Memory B cell (primary cell): ENCODE measurements around the gene SMOC2.

Source experiments
- ATAC-seq: fragments of 150-1000 bp; cut with Tn5 transposase; 2 replicates; pipeline ENCODE4 v1.10.0; 2021; ENCODE audit warnings: low read depth, mild to moderate bottlenecking, moderate library complexity
- DNase-seq, 2 donors: peaks; one replicate each; pipeline ENCODE4 v3.0.0; 2022; ENCODE audit warnings: low spot score in 2 of 2
- H3K27ac Mint-ChIP-seq: one replicate; pipeline ENCODE4 v1.8.0; 2022; ENCODE audit warnings: mild to moderate bottlenecking, moderate library complexity, mixed read lengths
- H3K27me3 Mint-ChIP-seq: one replicate; pipeline ENCODE4 v1.8.0; 2022; ENCODE audit warnings: mixed read lengths
- H3K36me3 Mint-ChIP-seq: one replicate; pipeline ENCODE4 v1.8.0; 2022; ENCODE audit warnings: mild to moderate bottlenecking, mixed read lengths
- H3K4me1 Mint-ChIP-seq: one replicate; pipeline ENCODE4 v1.8.0; 2022; ENCODE audit warnings: mixed read lengths
- H3K4me3 Mint-ChIP-seq: one replicate; pipeline ENCODE4 v1.8.0; 2022; ENCODE audit warnings: mild to moderate bottlenecking, moderate library complexity, mixed read lengths
- H3K9me3 Mint-ChIP-seq: one replicate; pipeline ENCODE4 v1.8.0; 2022; ENCODE audit warnings: mixed read lengths

SMOC2 gene

GRCh38 chr6:168469521-168469920 is 28.5 kb downstream of the SMOC2 start:
- no peak for DNase-seq
- H3K27ac Mint-ChIP-seq: no peak overlapping the region
- peaks cover 2% of the 10 kb centered on the region for H3K27me3 Mint-ChIP-seq
- no peak for ATAC-seq
- no peaks in the 10 kb centered on the region for H3K9me3 Mint-ChIP-seq
- H3K4me3 Mint-ChIP-seq: no peak overlapping the region
- H3K4me1 Mint-ChIP-seq: no peaks in the 10 kb centered on the region
- H3K36me3 Mint-ChIP-seq: no peaks in the 10 kb centered on the region

- peaks cover 2% of the 10 kb centered on the region for H3K27me3 Mint-ChIP-seq
- H3K9me3 Mint-ChIP-seq: no peaks in the 10 kb centered on the region
- ATAC-seq (no peak), DNase-seq (no peak)
- H3K4me3 Mint-ChIP-seq: no peak overlapping the region
- H3K36me3 Mint-ChIP-seq: no peaks in the 10 kb centered on the region
- H3K27ac Mint-ChIP-seq: no peak overlapping the region
- no peaks in the 10 kb centered on the region for H3K4me1 Mint-ChIP-seq
These were observed 28.9 kb downstream of the SMOC2 start for GRCh38 chr6:168469926-168470325.

- H3K9me3 Mint-ChIP-seq: peaks cover 2% of the 10 kb centered on the region
- ATAC-seq: no peak
These were observed 31.4 kb downstream of the SMOC2 start for GRCh38 chr6:168472363-168472762.

GRCh38 chr6:168473197-168473596 is 32.2 kb downstream of the SMOC2 start:
- H3K4me3 Mint-ChIP-seq: no peak overlapping the region
- no peaks in the 10 kb centered on the region for H3K4me1 Mint-ChIP-seq
- peaks cover 9% of the 10 kb centered on the region for H3K27me3 Mint-ChIP-seq
- no peaks in the 10 kb centered on the region for H3K36me3 Mint-ChIP-seq
- H3K27ac Mint-ChIP-seq: no peak overlapping the region
- no peak for DNase-seq
- no peak for ATAC-seq
- peaks cover 3% of the 10 kb centered on the region for H3K9me3 Mint-ChIP-seq

More at GRCh38 chr6:168472363-168472762, 31.4 kb downstream of the SMOC2 start:
- no peaks in the 10 kb centered on the region for H3K36me3 Mint-ChIP-seq
- peaks cover 9% of the 10 kb centered on the region for H3K27me3 Mint-ChIP-seq
- H3K27ac Mint-ChIP-seq: no peak overlapping the region
- H3K4me3 Mint-ChIP-seq: no peak overlapping the region
- H3K4me1 Mint-ChIP-seq: no peaks in the 10 kb centered on the region
- no peak for DNase-seq

- no peak overlapping the region for H3K27ac Mint-ChIP-seq
- peaks cover 2% of the 10 kb centered on the region for H3K36me3 Mint-ChIP-seq
These were observed 34.4 kb downstream of the SMOC2 start for GRCh38 chr6:168475188-168476013.

GRCh38 chr6:168479421-168479820 is 38.4 kb downstream of the SMOC2 start:
- no peaks in the 10 kb centered on the region for H3K4me1 Mint-ChIP-seq
- ATAC-seq: no peak
- H3K27ac Mint-ChIP-seq: no peak overlapping the region
- H3K36me3 Mint-ChIP-seq: peaks cover 2% of the 10 kb centered on the region
- peaks cover 12% of the 10 kb centered on the region for H3K9me3 Mint-ChIP-seq
- H3K4me3 Mint-ChIP-seq: no peak overlapping the region
- DNase-seq: no peak
- H3K27me3 Mint-ChIP-seq: peaks cover 8% of the 10 kb centered on the region

More at GRCh38 chr6:168475188-168476013, 34.4 kb downstream of the SMOC2 start:
- no peaks in the 10 kb centered on the region for H3K4me1 Mint-ChIP-seq
- DNase-seq: no peak
- no peak overlapping the region for H3K4me3 Mint-ChIP-seq
- peaks cover 9% of the 10 kb centered on the region for H3K9me3 Mint-ChIP-seq
- H3K27me3 Mint-ChIP-seq: peaks cover 9% of the 10 kb centered on the region
- no peak for ATAC-seq

- peaks cover 11% of the 10 kb centered on the region for H3K9me3 Mint-ChIP-seq
- H3K27me3 Mint-ChIP-seq: peaks cover 4% of the 10 kb centered on the region
- H3K4me3 Mint-ChIP-seq: no peak overlapping the region
- peaks cover 2% of the 10 kb centered on the region for H3K36me3 Mint-ChIP-seq
- H3K4me1 Mint-ChIP-seq: no peaks in the 10 kb centered on the region
- no peak overlapping the region for H3K27ac Mint-ChIP-seq
- ATAC-seq (no peak), DNase-seq (no peak)
These were observed 39.5 kb downstream of the SMOC2 start for GRCh38 chr6:168480481-168480880.

- Mint-ChIP-seq H3K4me3 (no peak overlapping the region), H3K27me3 (peaks cover 2% of the 10 kb centered on the region), H3K9me3 (peaks cover 1% of the 10 kb centered on the region), H3K36me3 (no peaks in the 10 kb centered on the region), H3K27ac (no peak overlapping the region), H3K4me1 (no peaks in the 10 kb centered on the region)
- ATAC-seq (no peak), DNase-seq (no peak)
These were observed 44.8 kb downstream of the SMOC2 start for GRCh38 chr6:168485818-168486217.

GRCh38 chr6:168490757-168491156 is 49.8 kb downstream of the SMOC2 start:
- H3K4me3 Mint-ChIP-seq: no peak overlapping the region
- no peak overlapping the region for H3K27ac Mint-ChIP-seq
- no peak for ATAC-seq
- peaks cover 2% of the 10 kb centered on the region for H3K27me3 Mint-ChIP-seq
- H3K9me3 Mint-ChIP-seq: no peaks in the 10 kb centered on the region
- no peak for DNase-seq
- no peaks in the 10 kb centered on the region for H3K4me1 Mint-ChIP-seq
- H3K36me3 Mint-ChIP-seq: no peaks in the 10 kb centered on the region

- Mint-ChIP-seq H3K36me3 (no peaks in the 10 kb centered on the region), H3K9me3 (no peaks in the 10 kb centered on the region), H3K27ac (no peak overlapping the region), H3K4me3 (no peak overlapping the region), H3K4me1 (no peaks in the 10 kb centered on the region), H3K27me3 (no peaks in the 10 kb centered on the region)
- no peak for ATAC-seq
- no peak for DNase-seq
These were observed 53.0 kb downstream of the SMOC2 start for GRCh38 chr6:168493976-168494375.

GRCh38 chr6:168494726-168495125 is 53.7 kb downstream of the SMOC2 start:
- Mint-ChIP-seq H3K36me3 (no peaks in the 10 kb centered on the region), H3K4me1 (no peaks in the 10 kb centered on the region), H3K9me3 (no peaks in the 10 kb centered on the region), H3K4me3 (no peak overlapping the region), H3K27me3 (no peaks in the 10 kb centered on the region), H3K27ac (no peak overlapping the region)
- ATAC-seq (no peak), DNase-seq (no peak)

- Mint-ChIP-seq H3K27ac (no peak overlapping the region), H3K36me3 (no peaks in the 10 kb centered on the region), H3K9me3 (no peaks in the 10 kb centered on the region), H3K4me3 (no peak overlapping the region), H3K27me3 (no peaks in the 10 kb centered on the region), H3K4me1 (no peaks in the 10 kb centered on the region)
- no peak for ATAC-seq
- no peak for DNase-seq
These were observed 54.1 kb downstream of the SMOC2 start for GRCh38 chr6:168495133-168495532.

GRCh38 chr6:168495636-168496035 is 54.7 kb downstream of the SMOC2 start:
- H3K4me3 Mint-ChIP-seq: no peak overlapping the region
- DNase-seq: no peak
- H3K27me3 Mint-ChIP-seq: no peaks in the 10 kb centered on the region
- ATAC-seq: no peak
- H3K4me1 Mint-ChIP-seq: no peaks in the 10 kb centered on the region
- no peaks in the 10 kb centered on the region for H3K36me3 Mint-ChIP-seq
- no peaks in the 10 kb centered on the region for H3K9me3 Mint-ChIP-seq
- H3K27ac Mint-ChIP-seq: no peak overlapping the region

- ATAC-seq (no peak), DNase-seq (no peak)
- Mint-ChIP-seq H3K36me3 (no peaks in the 10 kb centered on the region), H3K9me3 (no peaks in the 10 kb centered on the region), H3K27ac (no peak overlapping the region), H3K4me3 (no peak overlapping the region), H3K27me3 (no peaks in the 10 kb centered on the region), H3K4me1 (no peaks in the 10 kb centered on the region)
These were observed 55.4 kb downstream of the SMOC2 start for GRCh38 chr6:168496139-168496996.
